CD14-positive monocyte (primary cell): ENCODE data around the gene CCNJ. TPM values are rescaled to one million over a fixed set of nuclear protein-coding genes. Genes with fewer than 3 reads are reported as not detected.

Experiments
- DNase-seq, 3 donors: peaks; one replicate each; pipeline ENCODE4 v3.0.0-alpha.2; 2011 to 2022
- H2AFZ ChIP-seq: 2 replicates; pipeline ENCODE4 v1.6.0; 2012; ENCODE audit warnings: mild to moderate bottlenecking, low read depth, low read length, inconsistent platforms; ENCODE audit not compliant: insufficient read depth, poor library complexity, severe bottlenecking
- H3K27ac ChIP-seq, 2 donors: 1 replicate in 1 of 2; 2 replicates in 1 of 2; pipeline ENCODE4 v1.5.1; 2012 to 2013; ENCODE audit warnings: low read length in 2 of 2, control low read depth in 1 of 2, inconsistent platforms in 1 of 2, low read depth in 1 of 2, mild to moderate bottlenecking in 1 of 2
- H3K27me3 ChIP-seq, 2 donors: one replicate each; pipeline versions ENCODE4 v1.6.0 to v1.6.1; 2011 to 2013; ENCODE audit warnings: low read length in 2 of 2; ENCODE audit not compliant: control insufficient read depth in 2 of 2, insufficient read depth in 2 of 2
- H3K36me3 ChIP-seq, 2 donors: replicated peaks in 1 of 2; 1 replicate in 1 of 2; 2 replicates in 1 of 2; pipeline versions ENCODE4 v1.5.1 to v1.6.1; 2012 to 2013; ENCODE audit warnings: low read length in 2 of 2, control low read depth in 1 of 2, inconsistent platforms in 1 of 2, mild to moderate bottlenecking in 1 of 2; ENCODE audit not compliant: insufficient read depth in 2 of 2, control insufficient read depth in 1 of 2
- H3K4me1 ChIP-seq, 2 donors: 1 replicate in 1 of 2; 2 replicates in 1 of 2; pipeline versions ENCODE4 v1.5.1 to v1.6.1; 2012 to 2013; ENCODE audit warnings: low read length in 2 of 2, control low read depth in 1 of 2, inconsistent platforms in 1 of 2, mild to moderate bottlenecking in 1 of 2, moderate library complexity in 1 of 2; ENCODE audit not compliant: insufficient read depth in 2 of 2, control insufficient read depth in 1 of 2
- H3K4me2 ChIP-seq: replicated peaks from 2 replicates; pipeline ENCODE3; 2012; ENCODE audit warnings: low read length, moderate library complexity, mild to moderate bottlenecking; ENCODE audit not compliant: poor library complexity, severe bottlenecking; ENCODE audit errors: extremely low read depth
- H3K4me3 ChIP-seq, 3 experiments: fragments of 200-600 bp in 1 of 3; sonication (generic) in 1 of 3; replicated peaks in 1 of 3; 1 replicate in 2 of 3; 2 replicates in 1 of 3; pipeline ENCODE4 v1.5.1; 2011 to 2013; ENCODE audit warnings: low read length in 3 of 3, mild to moderate bottlenecking in 3 of 3, control low read depth in 2 of 3, low read depth in 2 of 3, inconsistent platforms in 1 of 3, moderate library complexity in 1 of 3
- H3K79me2 ChIP-seq: 2 replicates; pipeline ENCODE4 v1.6.0; 2012; ENCODE audit warnings: mild to moderate bottlenecking, control low read depth, inconsistent platforms, low read length, moderate library complexity; ENCODE audit not compliant: insufficient read depth
- H3K9ac ChIP-seq: 2 replicates; pipeline ENCODE4 v1.6.0; 2017; ENCODE audit warnings: low read length, mild to moderate bottlenecking; ENCODE audit not compliant: insufficient read depth, poor library complexity, severe bottlenecking
- H3K9me3 ChIP-seq, 2 donors: replicated peaks in 1 of 2; 1 replicate in 1 of 2; 2 replicates in 1 of 2; pipeline versions ENCODE4 v1.5.1 to v1.6.1; 2012 to 2013; ENCODE audit warnings: low read length in 2 of 2, control low read depth in 1 of 2; ENCODE audit not compliant: control insufficient read depth in 1 of 2, insufficient read depth in 1 of 2
- H4K20me1 ChIP-seq: 2 replicates; pipeline ENCODE4 v1.6.0; 2012; ENCODE audit warnings: mild to moderate bottlenecking, low read length, control low read depth, moderate library complexity; ENCODE audit not compliant: insufficient read depth
- H3K27ac Mint-ChIP-seq, 7 donors: one replicate each; pipeline ENCODE4 v1.8.0; 2020; ENCODE audit warnings: mild to moderate bottlenecking in 7 of 7, mixed read lengths in 7 of 7, moderate library complexity in 6 of 7, inconsistent platforms in 2 of 7
- H3K27me3 Mint-ChIP-seq, 3 donors: one replicate each; pipeline ENCODE4 v1.8.0; 2021 to 2022; ENCODE audit warnings: low read depth in 3 of 3, mild to moderate bottlenecking in 3 of 3, mixed read lengths in 3 of 3, moderate library complexity in 3 of 3, inconsistent platforms in 1 of 3
- H3K36me3 Mint-ChIP-seq, 2 donors: one replicate each; pipeline ENCODE4 v1.8.0; 2020; ENCODE audit warnings: mixed read lengths in 2 of 2, inconsistent platforms in 1 of 2, mild to moderate bottlenecking in 1 of 2
- H3K4me1 Mint-ChIP-seq: one replicate; pipeline ENCODE4 v1.8.0; 2020; ENCODE audit warnings: mild to moderate bottlenecking, mixed read lengths
- H3K4me3 Mint-ChIP-seq, 2 donors: one replicate each; pipeline ENCODE4 v1.8.0; 2020; ENCODE audit warnings: mild to moderate bottlenecking in 2 of 2, mixed read lengths in 2 of 2, moderate library complexity in 1 of 2
- H3K9me3 Mint-ChIP-seq, 7 donors: one replicate each; pipeline ENCODE4 v1.8.0; 2020 to 2022; ENCODE audit warnings: mixed read lengths in 7 of 7, mild to moderate bottlenecking in 6 of 7, moderate library complexity in 6 of 7, inconsistent platforms in 2 of 7
- WGBS: methylation state at CpG from one replicate; pipeline ENCODE4 v1.1.5; 2013; ENCODE audit warnings: missing lambda C conversion rate; ENCODE audit not compliant: insufficient coverage; 5-methylcytosine and 5-hydroxymethylcytosine counted together
- intact Hi-C, 2 donors: fragments of 100-400 bp; cut with micrococcal nuclease; formaldehyde crosslinking; loops; one replicate each; pipeline versions ENCODE4 v1.15.0 to v1.15.1; 2023
- polyA plus RNA-seq, 3 donors: library from polyadenylated mRNA; depleted of rRNA in 1 of 3; unstranded in 2 of 3; stranded (reverse) in 1 of 3; fragments of 300-500 nt in 2 of 3; fragments of >200 nt in 1 of 3; fragmentation: Illumina TruSeq in 2 of 3; gene quantifications; 1 replicate in 2 of 3; 2 replicates in 1 of 3; pipeline ENCODE4 v1.2.3, GENCODE V29; 2012 to 2021
- TF ChIP-seq, protein P1 (sequence below): fragments of 200-600 bp; IDR thresholded peaks from one replicate; pipeline ENCODE4 v1.8.0; 2022; ENCODE audit warnings: antibody characterized with exemption, mild to moderate bottlenecking

The CCNJ gene
- polyA plus RNA-seq, 3 donors, result 1.3 to 9.2 (median 2.5) TPM

DNA sequence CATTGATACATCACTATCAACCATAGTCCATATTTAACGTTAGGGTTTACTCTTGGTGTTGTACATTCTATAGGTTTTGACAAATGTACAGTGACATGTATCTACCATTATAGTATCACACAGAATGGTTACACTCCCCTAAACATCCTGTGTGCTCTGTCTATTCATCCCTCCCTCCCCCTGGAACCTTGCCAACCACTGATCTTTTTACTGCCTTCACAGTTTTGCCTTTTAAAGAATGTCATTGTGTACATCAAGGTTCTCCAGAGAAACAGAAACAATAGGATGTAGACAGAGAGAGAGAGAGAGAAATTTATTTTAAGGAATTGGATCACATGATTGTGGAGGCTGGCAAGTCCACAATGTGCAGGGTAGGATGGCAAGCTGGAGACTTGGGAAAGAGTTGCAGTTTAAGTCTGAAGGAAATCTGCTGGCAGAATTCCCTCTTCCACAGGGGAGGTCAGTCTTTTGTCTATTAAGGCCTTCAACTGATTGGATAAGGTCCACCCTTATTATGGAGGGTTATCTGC is 45.1 kb upstream of the CCNJ start:
- Histone ChIP-seq H4K20me1 (no peaks in the 10 kb centered on the region), H3K4me3 (no peak overlapping the region), H2AFZ (no peak overlapping the region), H3K27ac (no peak overlapping the region), H3K36me3 (no peaks in the 10 kb centered on the region), H3K79me2 (no peaks in the 10 kb centered on the region), H3K27me3 (no peaks in the 10 kb centered on the region), H3K9me3 (no peaks in the 10 kb centered on the region), H3K4me2 (no peak overlapping the region), H3K4me1 (no peaks in the 10 kb centered on the region), H3K9ac (no peak overlapping the region)
- no peak for DNase-seq
- peaks cover 0 to 5% (median 0%) of the 10 kb centered on the region in 7 donors for H3K9me3 Mint-ChIP-seq
- peaks cover 3% of the 10 kb centered on the region for H3K4me1 Mint-ChIP-seq
- peaks cover 0 to 2% (median 0%) of the 10 kb centered on the region in 3 donors for H3K27me3 Mint-ChIP-seq
- TF ChIP-seq, protein P1, sequence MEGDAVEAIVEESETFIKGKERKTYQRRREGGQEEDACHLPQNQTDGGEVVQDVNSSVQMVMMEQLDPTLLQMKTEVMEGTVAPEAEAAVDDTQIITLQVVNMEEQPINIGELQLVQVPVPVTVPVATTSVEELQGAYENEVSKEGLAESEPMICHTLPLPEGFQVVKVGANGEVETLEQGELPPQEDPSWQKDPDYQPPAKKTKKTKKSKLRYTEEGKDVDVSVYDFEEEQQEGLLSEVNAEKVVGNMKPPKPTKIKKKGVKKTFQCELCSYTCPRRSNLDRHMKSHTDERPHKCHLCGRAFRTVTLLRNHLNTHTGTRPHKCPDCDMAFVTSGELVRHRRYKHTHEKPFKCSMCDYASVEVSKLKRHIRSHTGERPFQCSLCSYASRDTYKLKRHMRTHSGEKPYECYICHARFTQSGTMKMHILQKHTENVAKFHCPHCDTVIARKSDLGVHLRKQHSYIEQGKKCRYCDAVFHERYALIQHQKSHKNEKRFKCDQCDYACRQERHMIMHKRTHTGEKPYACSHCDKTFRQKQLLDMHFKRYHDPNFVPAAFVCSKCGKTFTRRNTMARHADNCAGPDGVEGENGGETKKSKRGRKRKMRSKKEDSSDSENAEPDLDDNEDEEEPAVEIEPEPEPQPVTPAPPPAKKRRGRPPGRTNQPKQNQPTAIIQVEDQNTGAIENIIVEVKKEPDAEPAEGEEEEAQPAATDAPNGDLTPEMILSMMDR, result no peak
- H3K36me3 Mint-ChIP-seq, result peaks cover 0 to 5% of the 10 kb centered on the region in 2 donors
- WGBS, result no CpG with 5 or more reads among the region's 1 CpG
- intact Hi-C loops, result no loop called here
- no peak overlapping the region for H3K27ac Mint-ChIP-seq
- no peak overlapping the region for H3K4me3 Mint-ChIP-seq

DNA sequence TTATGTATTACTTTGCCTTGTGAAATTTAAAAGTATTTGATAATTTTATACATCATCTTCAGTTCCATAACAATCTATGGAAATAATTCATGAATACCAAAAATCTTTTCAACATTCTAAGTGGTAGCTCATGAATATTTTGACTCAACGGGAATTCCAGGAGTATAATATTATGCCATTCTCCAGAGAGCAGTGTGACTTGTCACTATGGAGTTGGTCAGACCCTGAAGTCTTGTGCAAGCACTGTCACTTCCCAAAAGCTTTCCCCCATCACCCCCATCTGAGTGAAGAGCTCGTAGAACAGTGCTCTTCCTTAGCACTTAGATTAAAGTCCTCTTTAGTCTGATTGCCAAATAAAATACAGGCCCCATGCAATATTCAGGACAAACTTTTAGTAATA is 29.4 kb upstream of the CCNJ start:
- H3K4me1 Mint-ChIP-seq, result peaks cover 2% of the 10 kb centered on the region
- no CpG with 5 or more reads among the region's 2 CpGs for WGBS
- no peaks in the 10 kb centered on the region for H3K9me3 ChIP-seq
- no peaks in the 10 kb centered on the region for H3K36me3 Mint-ChIP-seq
- no peak overlapping the region for H2AFZ ChIP-seq
- H3K27ac Mint-ChIP-seq, result no peak overlapping the region
- H4K20me1 ChIP-seq, result no peaks in the 10 kb centered on the region
- no peak overlapping the region for H3K4me3 Mint-ChIP-seq
- no peak overlapping the region for H3K27ac ChIP-seq
- H3K4me3 ChIP-seq, result no peak overlapping the region
- TF ChIP-seq, protein P1, result no peak
- H3K9ac ChIP-seq, result no peak overlapping the region
- H3K27me3 ChIP-seq, result no peaks in the 10 kb centered on the region
- H3K9me3 Mint-ChIP-seq, result no peaks in the 10 kb centered on the region
- no peak overlapping the region for H3K4me2 ChIP-seq
- H3K36me3 ChIP-seq, result no peaks in the 10 kb centered on the region
- H3K27me3 Mint-ChIP-seq, result peaks cover 0 to 3% (median 0%) of the 10 kb centered on the region in 3 donors
- H3K4me1 ChIP-seq, result no peaks in the 10 kb centered on the region
- peak in 1 of 3 donors; percentile 39 for DNase-seq
- intact Hi-C loops, result loop anchor here in 1 of 2 donors (10.0 kb wide), 1 partner anchor 281 kb away; no protein-coding TSS in a partner anchor
- H3K79me2 ChIP-seq, result no peaks in the 10 kb centered on the region
